ENCODE results near the gene PRTN3.
A peak's percentile ranks its signal among the peaks of the same experiment; 100 is the strongest.

PRTN3 gene

GRCh38 chr19:892243-892893 lies 51.6 kb downstream of the PRTN3 start:
- TF ChIP-seq POLR2A (IDR thresholded peaks at IDR 0.05; ENCODE audit: low read length) = no peak
- TF ChIP-seq GATA1 (IDR thresholded peaks at IDR 0.05; ENCODE audit: low read depth, low read length) = no peak
- DNase-seq = peak; percentile 67 to 78

- DNase-seq = peak; percentile 95 to 97
- TF ChIP-seq GATA1 (IDR thresholded peaks at IDR 0.05; ENCODE audit: low read depth, low read length) = no peak
- peak; percentile 69 for TF ChIP-seq POLR2A (IDR thresholded peaks at IDR 0.05; ENCODE audit: low read length)
Observed at GRCh38 chr19:892894-893689, 52.3 kb downstream of the PRTN3 start, which contains the start of the genes MED16 and RNU6-9. MED16 (minus strand) TSS chr19:893187; CDS start chr19:891131, 2,056 bp downstream. RNU6-9 (plus strand) TSS chr19:893484.

DNA sequence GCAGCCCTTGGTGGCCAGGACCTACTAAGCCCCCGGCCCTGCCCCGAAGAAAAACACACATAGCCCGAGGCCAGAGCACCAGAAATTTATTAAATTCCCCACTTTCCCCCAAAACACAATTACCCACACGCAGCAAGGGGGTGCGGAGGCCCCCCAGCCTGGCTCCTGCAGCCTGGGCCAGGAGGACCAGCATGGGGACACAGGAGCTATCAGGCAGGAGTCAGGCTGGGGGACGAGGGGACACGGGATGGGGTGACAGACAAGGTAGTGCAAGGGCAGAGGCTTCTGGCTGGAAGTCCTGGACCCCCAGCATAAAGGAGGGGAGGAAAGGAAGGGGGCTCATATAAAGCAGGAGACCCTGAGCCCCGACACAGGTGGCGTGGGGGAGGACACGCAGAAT lies 55.6 kb downstream of the PRTN3 start:
- TF ChIP-seq POLR2A (IDR thresholded peaks at IDR 0.05; ENCODE audit: low read length) = no peak
- no peak for TF ChIP-seq GATA1 (IDR thresholded peaks at IDR 0.05; ENCODE audit: low read depth, low read length)
- DNase-seq = no peak

DNA sequence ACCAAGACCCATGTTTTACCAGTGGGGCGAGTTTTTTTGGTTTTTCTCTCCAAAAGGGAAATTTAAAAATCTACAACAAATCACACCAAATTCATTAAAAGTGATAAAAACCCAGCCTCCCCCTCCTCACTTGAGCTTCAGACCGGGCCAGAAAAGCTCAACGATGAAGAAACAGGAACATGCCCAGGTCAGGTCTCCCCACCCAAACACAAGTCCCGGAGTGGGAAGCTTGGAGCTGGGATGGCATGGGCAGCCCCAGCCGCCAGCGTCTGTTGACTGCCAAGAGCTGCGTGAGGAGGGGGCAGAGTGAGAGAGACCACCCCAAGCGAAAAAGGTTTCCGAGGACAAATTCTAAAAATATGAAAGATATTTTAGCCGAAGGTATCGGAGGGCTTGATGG lies 56.2 kb downstream of the PRTN3 start:
- TF ChIP-seq POLR2A (IDR thresholded peaks at IDR 0.05; ENCODE audit: low read length) (no peak), GATA1 (IDR thresholded peaks at IDR 0.05; ENCODE audit: low read depth, low read length) (no peak)
- no peak for DNase-seq

DNA sequence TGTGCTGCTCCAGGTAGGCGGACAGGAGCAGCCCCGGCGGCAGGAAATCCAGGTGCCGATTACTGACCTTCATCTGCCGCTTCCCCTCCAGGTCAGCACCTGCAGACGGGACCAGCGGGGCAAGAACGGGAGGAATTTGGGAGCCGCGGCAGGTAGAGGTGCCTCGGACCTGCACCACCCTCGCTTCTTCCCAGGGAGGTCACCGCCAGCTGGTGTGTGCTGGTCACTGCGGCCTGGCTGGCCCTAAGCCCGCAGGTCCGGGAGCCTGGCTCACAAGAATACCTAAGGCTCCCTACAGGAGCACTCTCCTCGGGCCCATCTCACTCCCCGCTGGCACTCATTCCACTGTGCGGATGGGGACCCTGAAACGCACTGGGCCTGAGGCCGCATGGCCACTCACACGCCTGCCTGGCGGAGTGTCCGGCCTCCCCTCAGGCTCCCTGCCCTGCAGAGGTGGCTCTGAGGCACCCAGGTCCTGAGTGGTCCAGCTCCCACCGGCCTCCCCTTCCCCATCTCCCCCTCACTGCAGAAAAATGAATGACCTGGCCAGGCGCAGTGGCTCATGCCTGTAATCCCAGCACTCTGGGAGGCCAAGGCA lies 56.7 kb downstream of the PRTN3 start:
- TF ChIP-seq GATA1 (IDR thresholded peaks at IDR 0.05; ENCODE audit: low read depth, low read length) (no peak), POLR2A (IDR thresholded peaks at IDR 0.05; ENCODE audit: low read length) (no peak)
- no peak for DNase-seq

All from erythroblast (primary cell).